Epidermal melanocyte (primary cell): ENCODE data around the gene DGCR8.

Source experiments
- DNase-seq: peaks from one replicate; pipeline ENCODE4 v3.0.0; 2011; ENCODE audit warnings: low spot score; ENCODE audit not compliant: insufficient read length

The DGCR8 gene

DNA sequence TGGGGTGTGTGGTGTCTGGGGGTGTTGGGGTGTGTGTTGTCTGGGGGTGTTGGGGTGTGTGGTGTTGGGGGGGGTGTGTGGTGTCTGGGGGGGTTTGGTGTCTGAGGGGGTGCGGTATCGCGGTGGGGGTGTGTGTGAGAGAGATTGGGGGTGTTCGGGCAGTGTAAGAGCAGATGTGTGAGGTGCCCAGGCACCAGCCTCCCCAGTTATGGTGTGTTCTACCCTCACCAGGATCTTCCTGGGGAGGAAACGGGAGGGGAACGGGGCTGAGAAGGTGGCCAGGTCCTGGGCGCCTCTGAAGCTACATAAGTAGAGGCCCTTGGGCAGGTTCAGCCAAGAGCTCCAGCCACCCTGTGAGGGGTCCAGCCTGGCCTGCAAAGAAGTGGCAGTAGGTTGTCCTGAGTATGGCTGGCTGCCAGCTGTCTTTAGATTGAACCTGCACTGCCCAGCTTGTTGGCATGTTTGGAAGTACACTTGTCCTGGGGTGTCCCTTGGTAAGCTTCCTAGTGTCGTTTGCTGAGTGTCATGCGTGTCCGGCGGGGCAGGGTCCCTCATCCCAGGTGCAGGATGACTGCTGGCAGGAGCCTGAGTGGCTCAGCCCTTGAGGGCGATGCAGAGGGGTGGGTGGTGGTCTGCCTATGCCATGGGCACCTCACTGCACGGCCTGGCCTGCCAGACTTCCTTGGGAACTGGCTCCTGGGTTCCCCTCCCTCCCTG, 43.5 kb downstream of the DGCR8 start:
- no peak for DNase-seq

DNA sequence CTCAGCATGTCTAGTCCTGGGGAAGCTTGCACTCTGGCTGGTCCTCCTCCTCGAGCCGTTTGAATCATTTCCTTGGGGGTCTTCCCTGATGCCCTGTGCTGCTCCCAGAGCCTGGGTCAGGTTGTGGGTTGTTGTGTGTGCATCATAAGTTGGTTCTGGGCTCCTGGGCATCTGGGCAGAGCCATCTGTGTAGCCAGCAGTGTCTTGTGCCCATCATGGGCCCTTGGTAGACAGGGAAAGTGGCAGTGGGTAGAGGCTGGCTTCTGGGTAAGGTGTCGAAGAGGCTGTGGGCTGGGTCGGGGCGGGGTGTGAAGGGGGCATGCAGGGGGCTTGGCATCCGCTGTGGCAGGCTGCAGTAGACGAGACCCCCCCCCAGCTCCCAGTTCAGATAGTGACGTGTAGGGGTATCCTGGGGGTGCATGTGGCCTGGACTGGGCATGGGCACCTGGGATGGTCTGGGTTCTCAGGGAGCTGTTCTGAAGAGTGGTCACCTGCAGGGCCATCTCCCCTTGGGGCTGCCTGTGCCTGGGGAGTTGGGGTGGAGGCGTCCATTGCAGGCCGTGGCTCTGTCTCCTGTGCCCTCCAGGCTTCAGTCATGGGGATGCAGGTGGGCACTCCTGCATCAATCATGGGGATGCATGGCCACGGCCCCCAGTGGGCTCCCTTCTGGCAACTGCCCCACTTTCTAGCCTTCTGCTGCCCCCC, 44.2 kb downstream of the DGCR8 start:
- DNase-seq = no peak

DNA sequence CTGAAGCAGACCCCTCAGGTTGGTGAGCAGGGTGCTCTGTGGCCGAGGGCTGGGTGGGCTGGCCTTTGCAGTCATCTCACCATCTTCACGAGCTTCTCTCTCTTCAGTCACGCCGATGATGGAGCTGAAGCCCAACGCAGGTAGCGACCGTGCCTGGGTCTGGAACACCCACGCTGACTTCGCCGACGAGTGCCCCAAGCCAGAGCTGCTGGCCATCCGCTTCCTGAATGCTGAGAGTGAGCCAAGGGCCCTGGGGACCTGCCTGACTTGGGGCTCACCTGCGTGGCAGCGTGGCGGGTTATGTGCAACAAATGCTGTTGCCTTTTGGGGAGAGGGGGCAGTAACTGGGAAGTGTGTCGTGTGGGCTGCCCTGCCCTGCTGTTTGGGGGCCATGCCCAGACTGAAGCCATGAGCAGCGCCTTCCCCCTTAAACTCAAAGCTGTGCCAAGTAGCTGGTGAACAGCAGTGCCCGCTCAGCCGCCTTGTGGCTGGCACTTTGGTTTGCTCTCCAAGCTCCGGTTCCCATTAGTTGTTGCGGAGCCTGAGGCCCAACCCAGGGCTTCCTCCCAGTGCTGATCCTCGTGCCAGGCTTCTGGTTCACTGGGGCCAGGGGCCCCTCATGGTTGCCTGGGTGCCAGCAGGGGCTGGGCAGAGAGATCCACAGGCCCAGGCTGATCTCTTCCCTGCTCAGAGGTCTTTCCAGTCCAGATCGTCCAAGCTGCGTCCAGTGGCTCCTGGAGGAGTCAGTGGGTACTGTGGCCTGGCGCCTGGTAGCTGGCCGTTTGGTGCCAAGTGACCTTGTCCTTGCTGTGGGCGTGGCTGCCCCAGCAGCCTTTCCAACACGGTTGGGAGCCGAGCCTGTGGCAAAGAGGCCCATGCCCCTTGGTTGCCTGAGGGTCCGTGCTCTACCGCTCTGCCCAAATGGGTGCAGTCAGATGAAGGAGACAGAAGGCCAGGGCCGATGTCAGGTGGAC, 45.4 kb downstream of the DGCR8 start:
- DNase-seq = no peak

DNA sequence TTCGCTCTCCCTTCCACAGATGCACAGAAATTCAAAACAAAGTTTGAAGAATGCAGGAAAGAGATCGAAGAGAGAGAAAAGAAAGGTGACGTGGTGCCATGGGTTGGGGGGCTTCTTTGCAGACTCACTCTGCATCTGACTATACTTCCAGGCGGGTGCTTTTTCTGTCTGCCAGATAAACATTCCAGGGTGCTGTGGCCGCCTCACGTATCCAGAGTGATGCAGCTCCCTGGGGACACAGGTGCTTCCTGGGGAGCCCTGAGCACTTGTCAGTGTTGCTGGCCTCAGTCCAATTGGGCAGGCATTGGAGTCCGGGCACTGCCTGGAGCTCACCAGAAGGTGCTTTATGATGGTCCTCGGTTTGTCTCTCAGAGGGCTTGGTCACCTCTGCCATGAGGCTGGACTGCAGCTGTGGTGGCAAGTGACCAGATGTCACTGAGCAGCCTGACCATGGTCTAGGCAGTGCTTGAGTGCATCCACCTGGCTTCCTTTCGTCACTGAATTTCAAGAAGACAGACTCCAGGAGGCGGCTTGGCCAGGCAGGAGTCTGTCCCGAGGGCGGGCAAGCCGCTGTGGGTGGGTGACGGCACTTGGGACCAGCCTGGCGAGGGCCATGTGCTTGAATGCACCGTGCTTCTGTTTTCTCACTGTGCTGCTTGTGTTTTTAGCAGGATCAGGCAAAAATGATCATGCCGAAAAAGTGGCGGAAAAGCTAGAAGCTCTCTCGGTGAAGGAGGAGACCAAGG, 46.4 kb downstream of the DGCR8 start:
- DNase-seq = no peak

DNA sequence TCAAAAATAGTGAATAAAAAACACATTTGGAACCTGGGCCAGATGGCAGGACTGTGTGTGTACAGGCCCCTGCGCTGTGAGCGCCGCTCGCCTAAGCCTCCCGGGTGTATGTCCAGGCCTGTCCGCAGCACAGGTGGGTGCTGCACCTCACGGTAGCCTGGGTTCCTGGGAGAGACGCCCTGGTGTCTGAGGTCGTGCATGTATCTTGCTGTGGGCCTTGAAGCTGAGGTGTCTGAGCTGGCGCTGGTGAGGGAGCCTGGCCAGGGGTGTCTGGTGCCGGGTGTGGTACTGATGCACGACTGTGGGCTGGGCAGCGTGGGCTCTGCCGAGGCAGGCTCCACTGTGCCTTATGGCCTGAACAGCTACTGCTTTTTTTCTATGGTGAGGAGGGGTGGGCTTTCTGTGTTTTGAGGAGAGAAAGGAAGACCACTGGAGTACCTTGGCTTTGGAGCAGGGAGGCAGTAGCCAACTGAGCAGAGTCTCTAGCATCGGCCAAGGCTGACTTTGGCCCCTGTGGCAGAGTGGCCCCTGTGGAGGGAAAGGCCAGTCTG, 47.4 kb downstream of the DGCR8 start:
- DNase-seq = no peak

DNA sequence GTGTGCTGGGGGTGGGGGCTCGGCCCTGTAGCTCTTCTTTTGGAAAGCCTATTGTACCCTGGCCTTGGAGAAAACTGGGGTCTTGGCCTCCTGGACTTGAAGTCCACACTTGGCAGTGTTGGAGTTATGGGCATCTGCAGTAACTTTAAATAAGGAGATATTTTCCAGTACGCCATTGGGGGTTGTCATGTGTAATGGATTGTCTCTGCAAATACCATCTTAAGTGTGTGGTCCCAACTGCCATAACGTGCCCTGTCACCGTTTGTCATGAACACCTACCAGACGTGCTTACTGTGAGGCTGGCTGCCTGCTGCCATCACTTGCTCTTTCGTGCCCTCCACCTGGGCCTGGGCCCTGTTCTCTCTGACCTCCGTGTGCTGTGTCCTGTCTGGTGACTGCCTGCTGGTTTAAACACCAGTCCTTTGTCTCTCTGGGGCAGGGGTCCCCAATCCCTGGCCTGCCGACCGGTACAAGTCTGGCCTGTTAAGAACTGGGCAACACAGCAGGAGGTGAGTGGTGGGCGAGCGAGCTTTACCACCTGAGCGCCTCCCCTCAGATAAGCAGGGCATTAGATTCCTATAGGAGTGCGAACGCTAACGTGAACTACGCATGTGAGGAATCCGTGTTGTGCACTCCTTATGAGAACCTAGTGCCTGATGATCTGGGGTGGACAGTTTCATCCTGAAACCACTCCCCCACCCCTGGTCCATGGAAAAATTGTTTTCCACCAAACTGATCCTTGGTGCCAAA, 48.0 kb downstream of the DGCR8 start:
- no peak for DNase-seq

DNA sequence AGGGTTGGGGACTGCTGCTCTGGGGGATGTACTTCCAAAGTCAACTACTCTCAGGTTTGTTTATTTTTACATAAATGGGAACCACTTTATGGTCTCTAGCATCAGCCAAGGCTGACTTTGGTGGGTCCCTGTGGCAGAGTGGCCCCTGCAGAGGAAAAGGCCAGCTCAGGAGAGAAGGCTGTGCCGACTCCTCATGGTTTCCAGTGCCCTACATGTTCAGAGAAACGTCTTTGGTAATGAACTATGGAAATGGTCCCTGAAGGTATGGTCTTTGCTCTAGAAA, 48.5 kb downstream of the DGCR8 start:
- no peak for DNase-seq

DNA sequence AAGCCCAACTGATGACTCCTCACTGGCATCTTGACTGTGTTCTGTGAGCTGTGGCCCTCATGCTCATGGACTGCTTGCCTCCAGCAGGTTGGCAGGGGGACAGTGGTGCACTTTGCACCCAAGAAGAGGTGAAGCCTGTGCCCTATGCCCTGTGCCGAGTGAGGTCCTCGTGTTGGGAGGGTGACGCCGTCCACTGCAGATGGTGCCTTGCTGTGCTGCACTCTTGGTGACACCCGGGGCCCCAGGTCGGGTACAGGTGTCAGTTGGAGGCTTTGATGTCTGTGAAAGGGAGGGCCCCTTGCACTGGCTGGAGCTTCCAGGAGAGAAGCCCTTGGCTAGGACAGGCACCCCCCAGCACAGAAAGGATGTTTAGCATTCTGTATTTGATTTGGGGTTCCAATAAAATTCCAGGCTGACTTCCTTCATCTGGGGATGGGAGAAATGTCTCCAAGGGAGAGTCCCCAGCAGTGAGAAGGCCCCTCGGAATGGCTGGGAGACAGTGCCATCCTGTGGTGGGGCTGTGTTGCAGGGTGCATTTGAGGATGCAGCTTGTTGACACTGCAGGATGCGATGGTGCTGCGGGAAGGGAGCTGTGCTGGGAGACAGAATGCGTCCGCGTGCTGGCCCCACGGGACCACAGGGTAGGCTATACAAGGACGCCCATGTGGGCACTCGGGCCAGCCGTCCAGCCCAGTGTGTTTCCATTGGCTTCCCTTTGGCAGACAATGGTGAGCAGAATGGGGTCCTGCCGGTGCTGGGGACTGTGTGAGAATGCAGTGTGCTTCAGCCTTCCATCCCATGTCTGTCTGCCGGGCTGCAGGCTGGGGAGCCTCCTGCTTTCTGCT, 49.1 kb downstream of the DGCR8 start:
- DNase-seq = no peak

DNA sequence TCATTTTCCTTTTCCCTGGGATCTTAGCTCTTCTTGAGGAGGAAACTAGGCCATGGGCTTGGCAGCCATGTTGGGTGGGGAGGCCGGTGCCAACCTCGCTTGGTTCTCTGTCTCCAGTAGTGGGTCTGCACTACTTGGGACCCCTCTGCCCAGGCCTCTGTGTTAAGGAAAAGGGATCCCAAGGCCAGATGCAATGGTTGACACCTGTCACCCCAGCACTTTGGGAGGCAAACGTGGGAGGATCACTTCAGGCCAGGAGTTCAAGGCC, 49.6 kb downstream of the DGCR8 start:
- no peak for DNase-seq

DNA sequence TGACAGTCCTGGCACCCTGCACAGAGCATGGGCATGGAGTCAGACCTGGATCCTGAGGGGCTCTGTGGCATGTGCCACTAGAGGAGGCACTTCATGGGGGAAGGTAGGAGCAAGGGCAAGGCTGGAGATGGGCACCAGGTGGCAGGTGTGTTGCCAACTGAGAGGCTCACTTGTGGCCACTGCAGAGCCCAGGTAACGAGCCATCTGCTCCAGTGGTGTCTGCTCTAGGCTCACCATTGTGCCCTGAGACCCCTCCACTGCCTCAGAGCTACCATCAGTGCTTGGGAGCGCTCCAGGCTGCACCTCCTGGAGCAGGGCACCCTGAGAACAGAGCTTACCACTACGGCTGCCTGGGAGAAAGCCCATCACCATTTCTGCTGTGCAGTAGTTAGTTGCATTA, 50.3 kb downstream of the DGCR8 start:
- DNase-seq = no peak

DNA sequence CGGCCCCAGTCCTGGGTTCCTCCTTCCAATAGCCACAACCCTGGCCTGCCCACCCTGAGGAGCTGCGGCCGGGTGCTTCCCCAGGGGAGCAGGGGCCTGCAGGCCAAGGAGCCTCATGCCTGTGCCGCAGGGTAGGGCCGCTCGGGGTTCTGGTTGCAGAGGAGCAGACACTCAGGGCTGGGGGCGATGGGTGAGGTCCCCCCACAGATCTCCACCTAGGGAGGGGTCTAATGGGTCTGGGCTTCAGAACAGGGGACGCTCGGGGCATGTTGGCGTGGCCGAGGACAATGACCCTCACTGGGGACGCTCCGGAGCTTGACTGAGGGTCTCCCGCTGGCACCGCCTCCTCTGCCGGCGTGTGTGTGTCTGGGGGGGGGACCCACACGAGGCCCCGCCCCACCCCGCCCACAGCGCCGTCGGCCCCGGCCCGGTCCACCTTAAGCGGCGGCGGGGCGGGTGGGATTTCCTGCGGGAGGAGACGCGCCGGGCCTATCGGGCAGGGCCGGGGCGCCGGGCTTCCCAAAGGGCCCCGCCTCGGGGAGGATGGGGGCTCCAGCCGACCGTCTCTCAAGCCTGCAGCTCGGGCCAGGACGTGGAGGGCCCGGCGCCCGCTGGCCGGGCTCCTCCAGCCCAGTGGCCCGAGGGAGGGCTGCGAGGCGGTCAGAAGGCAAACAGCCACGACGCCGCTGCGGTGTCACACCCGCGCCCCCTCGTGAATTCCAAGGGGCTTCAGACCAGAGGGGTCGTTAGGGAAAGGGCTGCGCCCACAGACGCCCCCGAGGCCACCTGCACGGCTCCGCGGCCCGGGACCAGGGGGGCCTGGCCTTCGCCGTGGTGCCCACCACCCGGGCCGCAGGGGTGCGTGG, 50.9 kb downstream of the DGCR8 start:
- peak; percentile 86 for DNase-seq

DNA sequence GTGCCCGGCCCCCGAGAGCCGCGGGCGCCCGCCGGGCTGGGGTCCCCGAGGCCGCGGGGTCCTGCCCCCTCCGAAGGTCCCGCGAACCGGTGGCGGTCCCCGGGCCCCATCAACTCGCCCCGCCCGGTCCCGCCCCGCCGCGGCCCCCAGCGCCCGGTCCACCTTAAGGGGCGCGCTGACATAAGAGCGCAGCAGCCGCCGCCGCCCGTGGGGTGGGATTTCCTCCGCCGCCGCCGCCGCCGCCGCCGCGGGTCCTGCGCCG, 51.5 kb downstream of the DGCR8 start, which contains the start of gene ZDHHC8:
TSS of gene ZDHHC8 (plus strand) at position 208 of the 262 bp plus-strand sequence. CDS start 144 bp downstream, outside the sequence.
- DNase-seq = no peak

DNA sequence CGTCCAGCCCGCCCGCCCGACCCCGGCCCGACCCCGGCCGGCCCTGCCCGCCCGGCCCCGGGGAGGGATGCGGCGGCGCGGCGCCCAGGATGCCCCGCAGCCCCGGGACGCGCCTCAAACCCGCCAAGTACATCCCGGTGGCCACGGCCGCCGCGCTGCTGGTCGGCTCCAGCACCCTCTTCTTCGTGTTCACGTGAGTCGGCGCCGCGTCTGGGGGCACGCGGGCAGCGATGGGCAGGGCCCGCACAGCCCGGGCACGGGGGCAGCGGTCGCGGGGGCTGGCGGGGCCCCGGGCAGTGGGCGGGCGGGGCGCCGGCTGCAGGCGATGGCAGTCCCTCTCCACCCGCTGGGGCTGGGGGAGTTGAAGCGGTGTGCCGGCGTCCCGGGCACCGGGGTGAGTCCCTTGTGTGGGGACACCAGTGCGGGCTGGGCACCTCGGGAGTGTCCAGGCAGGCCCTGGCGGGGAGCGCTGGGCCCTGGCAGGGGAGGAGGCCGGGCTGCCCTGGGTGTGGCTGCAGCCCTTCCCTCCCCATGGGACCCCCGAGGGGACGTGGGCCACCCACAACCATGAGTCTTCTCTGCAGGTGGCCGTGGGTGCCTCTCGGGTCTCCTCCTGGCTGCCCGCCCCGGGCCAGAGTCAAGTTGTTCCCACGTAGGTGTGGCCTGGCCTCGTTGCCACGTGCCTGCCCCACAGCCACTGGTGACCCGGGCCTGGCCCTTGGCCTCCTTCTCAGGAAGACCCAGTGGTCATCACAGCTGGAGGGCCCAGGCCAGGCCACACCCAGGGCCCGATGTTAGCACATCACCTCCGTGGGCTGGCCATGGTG, 52.0 kb downstream of the DGCR8 start:
- no peak for DNase-seq

DNA sequence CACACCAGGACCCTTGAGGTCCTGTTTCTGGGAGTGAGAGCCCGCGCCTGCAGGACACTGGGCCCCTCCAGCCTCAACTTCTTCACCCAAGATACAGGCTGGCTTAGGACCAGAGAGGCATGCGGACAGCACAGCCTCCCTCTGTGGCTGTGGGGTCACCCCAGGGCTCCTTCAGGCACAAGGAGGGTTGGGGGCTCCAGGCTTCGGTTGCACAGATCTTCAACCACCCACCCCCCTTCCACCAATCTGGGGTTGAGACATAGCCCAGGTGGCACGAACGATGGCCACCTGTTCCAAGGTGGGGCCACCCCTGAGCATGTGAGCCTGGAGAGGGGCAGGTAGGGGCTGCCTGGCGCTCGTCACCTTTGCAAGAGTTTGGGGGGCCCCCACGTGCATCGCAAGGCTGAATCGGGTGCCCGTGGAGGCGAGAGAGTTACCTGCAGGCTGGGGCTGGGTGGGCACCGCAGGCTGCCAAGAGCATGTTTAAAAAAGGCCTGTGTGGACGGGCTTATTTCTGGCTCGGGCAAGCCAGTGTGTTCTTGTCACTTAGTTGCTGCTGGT, 52.7 kb downstream of the DGCR8 start:
- DNase-seq = no peak

DNA sequence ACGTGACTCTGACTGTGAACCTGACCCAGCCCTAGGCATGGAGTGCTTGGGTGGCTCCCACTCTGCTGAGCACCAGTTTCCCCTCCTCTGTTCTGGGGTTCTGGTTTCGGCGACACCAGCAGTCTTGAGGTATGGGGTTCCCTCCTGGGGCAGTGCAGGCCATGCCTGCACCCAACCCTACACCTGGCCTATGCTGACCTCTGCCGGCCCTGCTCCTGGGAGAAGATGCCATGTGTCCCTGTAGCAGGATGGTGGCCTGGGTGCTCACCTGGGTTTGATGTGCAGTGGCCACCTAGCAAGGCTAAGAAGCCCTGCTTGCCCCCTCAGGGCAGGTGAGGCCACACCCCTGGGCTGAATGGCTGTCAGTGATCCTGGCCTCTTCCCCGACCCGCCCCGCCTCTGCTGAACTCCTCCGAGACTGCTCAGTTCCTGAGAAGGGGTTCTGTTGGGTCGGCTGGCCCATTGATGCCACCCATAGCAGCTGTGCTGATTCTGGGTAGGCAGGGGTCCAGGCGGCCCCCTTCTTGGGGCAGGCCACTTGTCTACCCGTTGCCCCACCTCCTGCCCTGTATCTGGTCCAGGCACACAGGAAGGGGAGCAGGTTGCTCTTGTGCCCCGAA, 54.0 kb downstream of the DGCR8 start:
- DNase-seq = no peak

DNA sequence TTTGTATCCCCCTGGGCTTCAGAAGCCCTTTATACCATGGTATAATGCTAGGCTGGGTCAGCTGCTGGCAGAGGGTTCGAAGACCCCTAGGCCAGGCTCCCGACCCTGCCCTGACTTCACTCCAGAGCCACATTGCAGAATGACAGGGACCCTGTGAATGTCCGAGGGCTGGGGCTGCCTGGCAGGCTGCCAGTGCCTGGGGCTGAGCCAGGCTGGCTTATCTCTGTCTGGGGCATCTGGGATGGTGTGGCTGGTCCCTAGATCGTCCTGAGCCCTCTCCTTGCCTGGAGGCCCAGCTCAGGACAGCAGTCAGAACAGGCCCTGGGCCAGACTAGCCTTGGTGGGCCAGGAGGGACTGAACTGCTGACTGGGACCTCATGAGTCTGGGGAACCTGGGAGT, 55.2 kb downstream of the DGCR8 start:
- no peak for DNase-seq

DNA sequence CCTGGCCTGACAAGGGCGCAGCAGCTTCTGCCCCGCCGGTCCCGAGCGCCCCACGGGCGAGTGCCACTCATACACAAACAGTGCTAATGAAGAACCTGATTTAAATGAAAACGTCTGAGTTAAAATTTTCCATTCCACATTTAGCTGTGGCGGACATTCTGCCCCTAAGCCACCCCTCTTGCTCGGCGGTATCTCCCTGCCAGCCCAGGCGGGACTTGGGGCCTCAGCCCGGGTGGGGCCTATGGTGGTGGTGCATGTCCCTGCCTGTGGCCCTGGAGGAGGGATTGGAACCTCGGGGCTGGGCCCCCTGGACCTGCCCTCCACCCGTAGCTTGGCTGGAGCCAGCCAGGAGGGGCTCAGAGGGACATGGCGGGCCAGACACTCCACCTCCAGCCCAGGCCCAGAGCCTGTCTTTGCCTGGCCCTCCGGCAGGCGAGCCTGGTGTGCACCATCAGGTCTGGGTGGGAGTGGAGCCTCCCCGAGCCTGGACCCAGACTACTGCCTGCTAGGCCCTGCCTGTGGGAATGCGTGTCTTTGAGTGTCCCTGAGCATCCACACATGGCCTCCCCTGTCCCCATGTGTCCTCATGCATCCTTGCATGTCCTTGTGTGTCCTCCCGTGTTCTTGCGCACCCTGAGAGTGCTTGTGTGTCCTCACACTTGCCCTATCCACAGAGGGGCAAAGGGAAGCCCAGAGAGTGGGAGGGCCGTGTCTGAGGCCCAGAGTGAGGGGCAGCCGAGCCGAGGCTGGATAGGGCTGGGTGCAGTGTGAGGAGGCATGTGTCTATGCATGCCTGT, 56.0 kb downstream of the DGCR8 start:
- DNase-seq = no peak
